Measurements from ENCODE around the gene MDGA2. TPM values are rescaled to one million over a fixed set of nuclear protein-coding genes. Genes with fewer than 3 reads are reported as not detected.

The MDGA2 gene
- total RNA-seq, 2 experiments from 2014 or later = not detected

- Histone ChIP-seq H3K36me3 (ENCODE audit: insufficient read depth, low read length) (no peaks in the 10 kb centered on the region), H3K27ac (ENCODE audit: low read depth in 1 of 2, low read length in 2 of 2) (no peak overlapping the region), H3K4me1 (ENCODE audit: insufficient read depth, low read length) (no peaks in the 10 kb centered on the region), H3K4me3 (ENCODE audit: low read length) (no peak overlapping the region), H3K9me3 (ENCODE audit: control insufficient read depth in 1 of 2, insufficient read depth in 1 of 2, low read length in 2 of 2) (peaks cover 0 to under 1% of the 10 kb centered on the region in 2 experiments), H3K27me3 (ENCODE audit: control insufficient read depth in 1 of 2, insufficient read depth in 2 of 2, low read length in 2 of 2) (no peaks in the 10 kb centered on the region)
- DNase-seq = no peak
- H3K27ac Mint-ChIP-seq = no peak overlapping the region
- no peaks in the 10 kb centered on the region for H3K27me3 Mint-ChIP-seq
- no peak for ATAC-seq (ENCODE audit: poor library complexity)
- no peak for TF ChIP-seq CTCF (IDR thresholded peaks at IDR 0.05)
- H3K9me3 Mint-ChIP-seq = no peaks in the 10 kb centered on the region
- ChIA-PET POLR2A (no interaction called here), CTCF (no interaction called here)
- no peaks in the 10 kb centered on the region for H3K4me1 Mint-ChIP-seq (ENCODE audit: low read depth)
- H3K36me3 Mint-ChIP-seq (ENCODE audit: low read depth) = no peaks in the 10 kb centered on the region
- H3K4me3 Mint-ChIP-seq = no peak overlapping the region
- intact Hi-C loops (cut with DNase I, micrococcal nuclease) = no loop called here
Measured at GRCh38 chr14:46885566-46885965, 789.8 kb downstream of the MDGA2 start.

GRCh38 chr14:46861753-46862152 lies 813.7 kb downstream of the MDGA2 start:
- Mint-ChIP-seq H3K4me3 (no peak overlapping the region), H3K27ac (no peak overlapping the region), H3K27me3 (no peaks in the 10 kb centered on the region), H3K9me3 (peaks cover 8% of the 10 kb centered on the region), H3K36me3 (ENCODE audit: low read depth) (no peaks in the 10 kb centered on the region), H3K4me1 (ENCODE audit: low read depth) (no peaks in the 10 kb centered on the region)
- no peak for ATAC-seq (ENCODE audit: poor library complexity)
- Histone ChIP-seq H3K27ac (ENCODE audit: low read depth in 1 of 2, low read length in 2 of 2) (no peak overlapping the region), H3K9me3 (ENCODE audit: control insufficient read depth in 1 of 2, insufficient read depth in 1 of 2, low read length in 2 of 2) (peaks cover 0 to 5% of the 10 kb centered on the region in 2 experiments), H3K27me3 (ENCODE audit: control insufficient read depth in 1 of 2, insufficient read depth in 2 of 2, low read length in 2 of 2) (no peaks in the 10 kb centered on the region), H3K4me3 (ENCODE audit: low read length) (no peak overlapping the region), H3K36me3 (ENCODE audit: insufficient read depth, low read length) (no peaks in the 10 kb centered on the region), H3K4me1 (ENCODE audit: insufficient read depth, low read length) (no peaks in the 10 kb centered on the region)
- POLR2A ChIA-PET = no interaction called here
- TF ChIP-seq CTCF (IDR thresholded peaks at IDR 0.05) = no peak
- CTCF ChIA-PET = no interaction called here
- no peak for DNase-seq
- intact Hi-C loops (cut with DNase I, micrococcal nuclease) = no loop called here

- H3K9me3 ChIP-seq (ENCODE audit: control insufficient read depth in 1 of 2, insufficient read depth in 1 of 2, low read length in 2 of 2) = peaks cover 0 to 9% of the 10 kb centered on the region in 2 experiments
- DNase-seq (no peak), ATAC-seq (ENCODE audit: poor library complexity) (no peak)
- H3K27ac ChIP-seq (ENCODE audit: low read depth in 1 of 2, low read length in 2 of 2) = no peak overlapping the region
- CTCF ChIA-PET = interaction anchor here (1.2 kb wide), 1 partner anchor 13 kb away, joined by 4 read pairs; no protein-coding TSS in a partner anchor
- POLR2A ChIA-PET = no interaction called here
- Mint-ChIP-seq H3K4me1 (ENCODE audit: low read depth) (no peaks in the 10 kb centered on the region), H3K9me3 (no peaks in the 10 kb centered on the region), H3K36me3 (ENCODE audit: low read depth) (no peaks in the 10 kb centered on the region), H3K27ac (no peak overlapping the region), H3K4me3 (no peak overlapping the region), H3K27me3 (no peaks in the 10 kb centered on the region)
- H3K36me3 ChIP-seq (ENCODE audit: insufficient read depth, low read length) = no peaks in the 10 kb centered on the region
- no peaks in the 10 kb centered on the region for H3K27me3 ChIP-seq (ENCODE audit: control insufficient read depth in 1 of 2, insufficient read depth in 2 of 2, low read length in 2 of 2)
- TF ChIP-seq CTCF (IDR thresholded peaks at IDR 0.05) = no peak
- no peak overlapping the region for H3K4me3 ChIP-seq (ENCODE audit: low read length)
- intact Hi-C loops (cut with DNase I, micrococcal nuclease) = no loop called here
- no peaks in the 10 kb centered on the region for H3K4me1 ChIP-seq (ENCODE audit: insufficient read depth, low read length)
Measured at GRCh38 chr14:46840944-46841720, 834.3 kb downstream of the MDGA2 start.

Measured in CD4-positive, alpha-beta T cell (primary cell).